Measurements from ENCODE around the gene ANO3.

Gene ANO3

GRCh38 chr11:26703411-26704191, 371.7 kb downstream of the ANO3 start:
- no peak overlapping the region for H3K4me3 ChIP-seq (ENCODE audit: low read length, poor library complexity, severe bottlenecking)
- no peak overlapping the region for H3K9ac ChIP-seq (ENCODE audit: low read depth, low read length, poor library complexity, severe bottlenecking)
- no peaks in the 10 kb centered on the region for H3K27me3 ChIP-seq (ENCODE audit: insufficient read depth, low read length, poor library complexity, severe bottlenecking)
- H3K79me2 ChIP-seq (ENCODE audit: insufficient read depth, low read length) = no peaks in the 10 kb centered on the region
- no peak overlapping the region for H3K4me2 ChIP-seq (ENCODE audit: low read depth, low read length, poor library complexity, severe bottlenecking)
- TF ChIP-seq CTCF (conservative IDR thresholded peaks at IDR 0.05; ENCODE audit: low read length) = no peak
- TF ChIP-seq EZH2phosphoT487 (IDR thresholded peaks at IDR 0.05; ENCODE audit: borderline replicate concordance) = no peak
- peaks cover 8% of the 10 kb centered on the region for H3K4me1 ChIP-seq (ENCODE audit: insufficient read depth, low read length, poor library complexity, severe bottlenecking)
- no peaks in the 10 kb centered on the region for H3K9me2 ChIP-seq (replicated peaks; ENCODE audit: low read depth, low read length)
- no peaks in the 10 kb centered on the region for H3K36me3 ChIP-seq (ENCODE audit: insufficient read depth, low read length)
- no peaks in the 10 kb centered on the region for H3K9me3 ChIP-seq (ENCODE audit: insufficient read depth, low read depth, low read length)
- H4K20me1 ChIP-seq (ENCODE audit: insufficient read depth, low read length, poor library complexity, severe bottlenecking) = no peaks in the 10 kb centered on the region
- peak overlapping the region; percentile 46; the same call in 1 of the 2 replicates for H2AFZ ChIP-seq (ENCODE audit: low read length)
- no peaks in the 10 kb centered on the region for H3F3A ChIP-seq (ENCODE audit: low read depth)

- Histone ChIP-seq H3K9me3 (ENCODE audit: insufficient read depth, low read depth, low read length) (no peaks in the 10 kb centered on the region), H3K27me3 (ENCODE audit: insufficient read depth, low read length, poor library complexity, severe bottlenecking) (no peaks in the 10 kb centered on the region), H3K4me3 (ENCODE audit: low read length, poor library complexity, severe bottlenecking) (no peak overlapping the region), H4K20me1 (ENCODE audit: insufficient read depth, low read length, poor library complexity, severe bottlenecking) (no peaks in the 10 kb centered on the region), H3K36me3 (ENCODE audit: insufficient read depth, low read length) (no peaks in the 10 kb centered on the region), H3K9ac (ENCODE audit: low read depth, low read length, poor library complexity, severe bottlenecking) (no peak overlapping the region), H3K4me1 (ENCODE audit: insufficient read depth, low read length, poor library complexity, severe bottlenecking) (peaks cover 8% of the 10 kb centered on the region), H3K4me2 (ENCODE audit: low read depth, low read length, poor library complexity, severe bottlenecking) (no peak overlapping the region), H3K79me2 (ENCODE audit: insufficient read depth, low read length) (no peaks in the 10 kb centered on the region), H3F3A (ENCODE audit: low read depth) (no peaks in the 10 kb centered on the region), H2AFZ (ENCODE audit: low read length) (peak overlapping the region; percentile 46; the same call in 1 of the 2 replicates), H3K9me2 (replicated peaks; ENCODE audit: low read depth, low read length) (no peaks in the 10 kb centered on the region)
- no peak for TF ChIP-seq CTCF (conservative IDR thresholded peaks at IDR 0.05; ENCODE audit: low read length)
- no peak for TF ChIP-seq EZH2phosphoT487 (IDR thresholded peaks at IDR 0.05; ENCODE audit: borderline replicate concordance)
Measured at GRCh38 chr11:26704249-26704648, 372.3 kb downstream of the ANO3 start.

- no peaks in the 10 kb centered on the region for H4K20me1 ChIP-seq (ENCODE audit: insufficient read depth, low read length, poor library complexity, severe bottlenecking)
- no peaks in the 10 kb centered on the region for H3F3A ChIP-seq (ENCODE audit: low read depth)
- H3K4me3 ChIP-seq (ENCODE audit: low read length, poor library complexity, severe bottlenecking) = no peak overlapping the region
- no peak overlapping the region for H3K9ac ChIP-seq (ENCODE audit: low read depth, low read length, poor library complexity, severe bottlenecking)
- H3K4me2 ChIP-seq (ENCODE audit: low read depth, low read length, poor library complexity, severe bottlenecking) = no peak overlapping the region
- TF ChIP-seq CTCF (conservative IDR thresholded peaks at IDR 0.05; ENCODE audit: low read length) (no peak), EZH2phosphoT487 (IDR thresholded peaks at IDR 0.05; ENCODE audit: borderline replicate concordance) (no peak)
- H2AFZ ChIP-seq (ENCODE audit: low read length) = no peak overlapping the region
- no peaks in the 10 kb centered on the region for H3K27me3 ChIP-seq (ENCODE audit: insufficient read depth, low read length, poor library complexity, severe bottlenecking)
- no peaks in the 10 kb centered on the region for H3K4me1 ChIP-seq (ENCODE audit: insufficient read depth, low read length, poor library complexity, severe bottlenecking)
- H3K9me3 ChIP-seq (ENCODE audit: insufficient read depth, low read depth, low read length) = no peaks in the 10 kb centered on the region
- no peaks in the 10 kb centered on the region for H3K79me2 ChIP-seq (ENCODE audit: insufficient read depth, low read length)
- no peaks in the 10 kb centered on the region for H3K9me2 ChIP-seq (replicated peaks; ENCODE audit: low read depth, low read length)
- H3K36me3 ChIP-seq (ENCODE audit: insufficient read depth, low read length) = no peaks in the 10 kb centered on the region
Measured at GRCh38 chr11:26706181-26706580, 374.3 kb downstream of the ANO3 start.
